GM13977 (cell line): ENCODE results near the gene SLC25A48.

ENCODE experiments used
- DNase-seq: peaks from one replicate; pipeline ENCODE4 v3.0.0; 2012; ENCODE audit warnings: low spot score
- in situ Hi-C: fragments of 300-500 bp; cut with MboI; formaldehyde crosslinking; loops from one replicate; pipeline ENCODE4 v1.12.0; 2022; ENCODE audit warnings: low sequenced_read_pairs, low pct_unique_long_range_greater_than_20kb, mixed read lengths, inconsistent platforms; ENCODE audit not compliant: unreplicated experiment
- TF ChIP-seq, protein P1 (sequence below): IDR thresholded peaks from 2 replicates; pipeline ENCODE4 v1.5.1; 2012; ENCODE audit warnings: mild to moderate bottlenecking, control low read depth; ENCODE audit not compliant: insufficient read depth; ENCODE audit errors: extremely low read depth, missing control alignments

The SLC25A48 gene

DNA sequence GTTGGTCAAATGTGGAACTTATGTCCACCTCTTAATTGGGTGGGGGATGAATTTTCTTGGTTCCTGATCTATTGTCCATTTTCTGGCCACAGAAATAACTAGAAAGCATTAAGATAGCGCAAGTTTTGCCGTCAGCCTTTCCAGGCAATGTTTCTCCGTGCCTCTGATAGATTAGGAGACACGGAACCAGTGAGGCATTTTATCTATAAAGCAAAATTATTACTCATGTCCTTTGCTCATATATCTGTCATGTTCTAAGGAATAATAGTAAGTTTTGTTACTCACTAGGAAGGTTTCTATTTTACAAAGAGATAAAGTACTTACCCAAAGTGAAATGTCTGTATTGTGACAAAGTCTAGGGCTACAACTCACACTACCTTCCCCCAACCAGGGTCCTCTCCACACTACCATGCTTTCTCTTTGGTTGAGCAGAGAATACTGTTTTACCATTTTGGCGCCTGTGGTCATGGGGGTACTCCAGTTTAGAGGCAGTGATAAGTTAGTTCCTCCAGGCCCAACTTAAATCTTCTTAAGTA is 81.1 kb downstream of the SLC25A48 start:
- TF ChIP-seq, protein P1, sequence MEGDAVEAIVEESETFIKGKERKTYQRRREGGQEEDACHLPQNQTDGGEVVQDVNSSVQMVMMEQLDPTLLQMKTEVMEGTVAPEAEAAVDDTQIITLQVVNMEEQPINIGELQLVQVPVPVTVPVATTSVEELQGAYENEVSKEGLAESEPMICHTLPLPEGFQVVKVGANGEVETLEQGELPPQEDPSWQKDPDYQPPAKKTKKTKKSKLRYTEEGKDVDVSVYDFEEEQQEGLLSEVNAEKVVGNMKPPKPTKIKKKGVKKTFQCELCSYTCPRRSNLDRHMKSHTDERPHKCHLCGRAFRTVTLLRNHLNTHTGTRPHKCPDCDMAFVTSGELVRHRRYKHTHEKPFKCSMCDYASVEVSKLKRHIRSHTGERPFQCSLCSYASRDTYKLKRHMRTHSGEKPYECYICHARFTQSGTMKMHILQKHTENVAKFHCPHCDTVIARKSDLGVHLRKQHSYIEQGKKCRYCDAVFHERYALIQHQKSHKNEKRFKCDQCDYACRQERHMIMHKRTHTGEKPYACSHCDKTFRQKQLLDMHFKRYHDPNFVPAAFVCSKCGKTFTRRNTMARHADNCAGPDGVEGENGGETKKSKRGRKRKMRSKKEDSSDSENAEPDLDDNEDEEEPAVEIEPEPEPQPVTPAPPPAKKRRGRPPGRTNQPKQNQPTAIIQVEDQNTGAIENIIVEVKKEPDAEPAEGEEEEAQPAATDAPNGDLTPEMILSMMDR, result no peak
- in situ Hi-C loops, result no loop called here
- DNase-seq, result no peak

DNA sequence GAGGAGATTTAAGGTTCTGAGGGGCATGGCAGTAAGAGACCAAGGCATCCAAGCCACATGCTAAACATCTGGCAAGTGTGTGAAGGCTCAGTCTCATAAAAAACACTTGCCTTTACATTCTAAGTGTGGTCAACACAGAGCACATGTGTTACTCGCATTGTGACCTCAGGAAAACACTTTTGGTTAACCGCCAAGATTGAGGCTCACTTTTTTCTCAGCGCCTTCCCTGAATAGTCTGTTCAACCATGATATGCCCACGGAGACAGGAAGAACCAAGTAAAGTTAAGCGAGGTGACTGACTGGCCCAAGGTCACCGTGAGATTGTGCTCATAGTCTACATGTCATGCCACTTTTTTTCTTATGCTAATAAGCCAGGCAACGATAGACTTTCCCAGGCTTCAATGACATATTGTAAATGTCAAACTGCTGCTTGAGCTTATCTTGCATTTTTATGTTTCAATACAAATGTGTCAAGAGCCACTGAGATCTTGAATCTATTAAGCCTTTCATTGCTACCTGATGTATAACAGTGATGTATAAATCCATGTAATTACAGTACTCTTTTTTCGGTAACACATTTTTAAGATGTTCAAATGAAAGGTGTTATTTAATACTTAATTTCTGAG is 82.3 kb downstream of the SLC25A48 start:
- DNase-seq, result no peak
- TF ChIP-seq, protein P1, result no peak
- in situ Hi-C loops, result no loop called here

DNA sequence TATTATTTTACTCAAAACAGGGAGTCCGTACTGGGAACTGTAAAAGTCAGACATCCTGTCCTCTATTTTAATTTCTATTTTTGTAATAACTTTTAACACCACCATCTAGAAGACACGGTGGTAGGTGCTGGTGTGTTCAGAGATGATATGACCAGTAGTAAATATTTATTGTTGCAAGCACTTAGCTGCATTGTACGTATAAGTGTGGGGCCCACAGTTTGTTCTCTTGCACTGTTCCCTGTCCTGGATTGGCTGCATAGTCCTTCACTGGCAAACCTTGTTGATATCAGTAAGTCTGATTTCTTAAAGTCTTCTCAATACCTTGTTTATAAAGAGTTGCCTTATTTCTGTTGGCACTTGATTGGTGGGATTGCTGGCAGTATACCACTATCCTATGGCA is 85.7 kb downstream of the SLC25A48 start:
- DNase-seq, result no peak
- TF ChIP-seq, protein P1, result no peak
- in situ Hi-C loops, result no loop called here

DNA sequence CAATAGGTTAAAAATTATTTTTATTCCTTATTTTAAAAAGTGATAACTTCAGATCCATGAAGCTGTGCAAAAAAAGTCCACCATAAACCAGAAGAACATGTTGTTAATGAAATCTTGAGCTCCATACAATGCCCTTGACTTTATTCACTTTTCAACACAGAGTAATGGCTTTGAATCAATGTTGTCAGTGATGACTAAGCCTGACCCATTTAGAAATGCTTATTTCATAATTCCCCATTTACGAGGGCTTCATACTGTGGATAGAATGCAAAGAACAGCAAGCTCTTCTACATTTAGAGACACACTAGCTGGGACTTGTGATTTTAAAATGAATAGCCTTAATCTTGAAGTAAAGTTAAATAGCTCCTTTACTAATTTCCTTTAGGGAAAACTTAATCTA is 86.9 kb downstream of the SLC25A48 start:
- DNase-seq, result no peak
- in situ Hi-C loops, result no loop called here
- TF ChIP-seq, protein P1, result no peak

DNA sequence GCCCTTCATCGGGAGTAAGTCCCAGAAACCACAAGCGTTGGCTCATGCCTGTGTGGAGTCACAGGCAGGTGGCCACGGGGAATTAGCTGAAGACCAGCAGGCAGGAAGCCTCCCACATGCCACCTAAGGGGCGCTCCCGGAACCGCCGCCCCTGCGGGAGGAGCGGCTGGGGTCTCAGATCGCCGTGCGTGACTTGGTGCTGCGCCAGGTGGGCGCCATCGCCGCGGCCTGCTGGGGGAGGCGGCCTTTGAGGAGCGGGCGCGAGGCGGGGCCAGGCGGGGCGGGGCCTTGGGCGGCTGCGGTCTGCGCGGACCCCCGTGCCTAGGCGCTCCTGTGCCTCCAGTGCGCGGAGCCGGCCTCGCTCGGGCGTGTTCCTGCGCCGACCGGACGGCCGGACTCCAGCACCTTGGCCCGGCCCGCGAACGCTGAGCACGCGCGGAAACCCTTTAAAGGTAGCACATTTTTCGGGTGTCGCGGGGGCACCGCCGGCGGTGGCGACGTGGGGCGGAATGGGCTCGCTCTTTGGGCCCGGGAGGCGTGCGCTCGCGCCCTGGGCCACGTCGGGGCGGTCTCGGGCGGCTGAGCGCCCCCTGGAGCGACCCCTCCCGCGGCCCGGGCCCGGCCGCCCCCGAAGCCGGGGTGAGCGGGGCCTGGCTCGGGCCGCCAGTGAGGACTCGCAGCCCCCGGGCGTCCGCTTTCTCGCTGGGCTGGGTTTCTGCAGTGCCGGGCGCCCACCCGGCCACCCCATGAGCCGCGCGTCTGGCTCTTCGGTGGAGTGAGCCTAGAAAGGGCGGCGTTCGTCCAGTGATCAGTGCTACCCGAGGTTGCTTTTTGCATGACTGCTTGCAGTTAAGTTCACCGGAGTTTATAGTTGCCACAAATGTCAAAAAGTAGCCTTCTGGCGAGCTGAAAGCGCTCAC is 95.8 kb downstream of the SLC25A48 start:
- in situ Hi-C loops, result no loop called here
- DNase-seq, result peak; percentile 9
- TF ChIP-seq, protein P1, result no peak

DNA sequence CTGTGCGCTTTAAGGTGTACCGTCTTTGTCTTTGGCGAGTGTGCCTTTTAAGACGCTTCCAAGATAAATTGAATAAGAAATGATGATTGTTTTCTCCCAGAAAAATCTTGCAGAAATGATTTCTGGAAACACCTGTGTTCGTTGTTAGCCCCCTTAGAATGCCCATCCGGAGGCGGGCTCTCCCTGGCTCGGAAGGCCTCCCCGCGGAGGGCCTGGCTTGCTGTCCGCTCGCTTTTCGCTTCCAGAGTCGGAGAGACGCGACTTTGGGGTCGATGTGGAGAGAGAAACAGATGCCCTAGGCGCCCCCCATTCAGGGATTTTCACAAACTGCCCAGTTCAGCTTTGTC is 96.5 kb downstream of the SLC25A48 start:
- TF ChIP-seq, protein P1, result no peak
- in situ Hi-C loops, result no loop called here
- DNase-seq, result no peak
